HG03175 (cell line): ENCODE measurements around the gene LRRC2.
"Not testable (repeated sequence)": the region's sequence is repeated elsewhere in the genome, so short reads cannot be mapped to it uniquely, and the experiment has no call there.

Experiments
- ATAC-seq: cut with Tn5 transposase; IDR thresholded peaks from one replicate; pipeline ENCODE4 v1.9.1; 2021; ENCODE audit warnings: mild to moderate bottlenecking, moderate library complexity; ENCODE audit not compliant: unreplicated experiment

LRRC2 gene

GRCh38 chr3:46500656-46501635 lies 65.2 kb downstream of the LRRC2 start:
- ATAC-seq, result no peak

- ATAC-seq, result no peak
Measured at GRCh38 chr3:46498916-46499519, 67.1 kb downstream of the LRRC2 start.

- no peak for ATAC-seq
Measured at GRCh38 chr3:46497556-46498265, 68.4 kb downstream of the LRRC2 start, which contains the start of gene RTP3. Gene RTP3 (plus strand): TSS chr3:46497976. CDS start chr3:46498063, 87 bp downstream.

GRCh38 chr3:46496746-46497555 lies 69.2 kb downstream of the LRRC2 start:
- no peak for ATAC-seq

- ATAC-seq, result no peak
Measured at GRCh38 chr3:46495901-46496456, 70.1 kb downstream of the LRRC2 start.

- ATAC-seq, result not testable (repeated sequence)
Measured at GRCh38 chr3:46494491-46494890, 71.6 kb downstream of the LRRC2 start.

- no peak for ATAC-seq
Measured at GRCh38 chr3:46492890-46493547, 73.1 kb downstream of the LRRC2 start.

GRCh38 chr3:46491089-46492070 lies 74.7 kb downstream of the LRRC2 start:
- ATAC-seq, result no peak

- no peak for ATAC-seq
Measured at GRCh38 chr3:46490338-46491084, 75.6 kb downstream of the LRRC2 start.

- ATAC-seq, result no peak
Measured at GRCh38 chr3:46489875-46490274, 76.2 kb downstream of the LRRC2 start.

- ATAC-seq, result no peak
Measured at GRCh38 chr3:46489381-46489780, 76.7 kb downstream of the LRRC2 start.

GRCh38 chr3:46488735-46489361 lies 77.3 kb downstream of the LRRC2 start:
- peak; percentile 92 for ATAC-seq

GRCh38 chr3:46485779-46486175 lies 80.3 kb downstream of the LRRC2 start:
- no peak for ATAC-seq

- no peak for ATAC-seq
Measured at GRCh38 chr3:46484911-46485778, 81.0 kb downstream of the LRRC2 start.

GRCh38 chr3:46484388-46484787 lies 81.7 kb downstream of the LRRC2 start:
- no peak for ATAC-seq

GRCh38 chr3:46483825-46484224 lies 82.3 kb downstream of the LRRC2 start:
- no peak for ATAC-seq
